Nephron (organoid): ENCODE results near the gene CCDC85C.

Experiments used
- H3K27ac Mint-ChIP-seq, 3 experiments: 2 replicates each; pipeline ENCODE4 v1.8.0; 2020; ENCODE audit warnings: mixed read lengths in 3 of 3, mild to moderate bottlenecking in 2 of 3, moderate library complexity in 1 of 3
- H3K27me3 Mint-ChIP-seq: 2 replicates; pipeline ENCODE4 v1.8.0; 2021; ENCODE audit warnings: low read depth, mild to moderate bottlenecking, moderate library complexity, mixed read lengths
- H3K36me3 Mint-ChIP-seq: 2 replicates; pipeline ENCODE4 v1.8.0; 2020; ENCODE audit warnings: low read depth, mixed read lengths
- H3K4me1 Mint-ChIP-seq: 2 replicates; pipeline ENCODE4 v1.8.0; 2020; ENCODE audit warnings: mixed read lengths
- H3K4me3 Mint-ChIP-seq, 3 experiments: 2 replicates each; pipeline ENCODE4 v1.8.0; 2020; ENCODE audit warnings: mild to moderate bottlenecking in 3 of 3, mixed read lengths in 3 of 3, moderate library complexity in 2 of 3
- H3K9me3 Mint-ChIP-seq: 2 replicates; pipeline ENCODE4 v1.8.0; 2020; ENCODE audit warnings: mixed read lengths
- CTCF ChIP-seq, 3 experiments: fragments of 200-600 bp; sonication (generic); IDR thresholded peaks; one replicate each; pipeline ENCODE4 v1.5.0; 2021; ENCODE audit warnings: antibody characterized with exemption in 3 of 3; ENCODE audit not compliant: unreplicated experiment in 3 of 3

Gene CCDC85C

DNA sequence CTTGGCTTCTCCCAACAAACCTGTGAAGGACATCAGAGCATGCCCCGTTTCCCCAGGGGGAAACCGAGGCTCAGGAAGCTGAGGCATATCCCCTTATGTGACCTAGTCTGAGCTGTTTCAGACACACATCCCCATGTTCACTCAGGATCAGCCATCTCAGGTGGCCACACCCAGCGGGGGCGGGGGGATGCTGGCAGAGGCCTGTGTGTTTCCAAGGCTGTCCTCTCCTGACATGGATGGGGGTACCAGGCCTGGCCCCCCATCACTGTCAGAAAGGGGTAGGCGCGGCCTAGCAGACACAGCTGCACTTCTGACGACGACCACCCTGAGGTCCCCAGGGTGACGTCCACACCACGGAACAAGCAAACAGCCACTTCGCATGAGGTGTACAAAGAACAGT is 22.1 kb downstream of the CCDC85C start:
- Mint-ChIP-seq H3K27me3 (peaks cover 4% of the 10 kb centered on the region), H3K4me3 (no peak overlapping the region), H3K9me3 (no peaks in the 10 kb centered on the region), H3K36me3 (no peaks in the 10 kb centered on the region), H3K27ac (no peak overlapping the region), H3K4me1 (peaks cover 28% of the 10 kb centered on the region)
- TF ChIP-seq CTCF (IDR thresholded peaks at IDR 0.05; ENCODE audit: unreplicated experiment in 3 of 3) = no peak

- TF ChIP-seq CTCF (IDR thresholded peaks at IDR 0.05; ENCODE audit: unreplicated experiment in 3 of 3) = no peak
- H3K27me3 Mint-ChIP-seq = peaks cover 4% of the 10 kb centered on the region
- no peaks in the 10 kb centered on the region for H3K9me3 Mint-ChIP-seq
- H3K4me1 Mint-ChIP-seq = peaks cover 33% of the 10 kb centered on the region
- no peaks in the 10 kb centered on the region for H3K36me3 Mint-ChIP-seq
- no peak overlapping the region for H3K27ac Mint-ChIP-seq
- no peak overlapping the region for H3K4me3 Mint-ChIP-seq
These were observed 22.6 kb downstream of the CCDC85C start for GRCh38 chr14:99581374-99581773.

- Mint-ChIP-seq H3K27me3 (peaks cover 8% of the 10 kb centered on the region), H3K4me3 (peak overlapping the region in 2 of 3 experiments; percentile 19 to 35), H3K9me3 (no peaks in the 10 kb centered on the region), H3K27ac (peak overlapping the region in 2 of 3 experiments; percentile 66 to 97), H3K36me3 (no peaks in the 10 kb centered on the region), H3K4me1 (peaks cover 45% of the 10 kb centered on the region)
- no peak for TF ChIP-seq CTCF (IDR thresholded peaks at IDR 0.05; ENCODE audit: unreplicated experiment in 3 of 3)
These were observed 24.0 kb downstream of the CCDC85C start for GRCh38 chr14:99579903-99580571.

- H3K27ac Mint-ChIP-seq = peak overlapping the region in 2 of 3 experiments; percentile 66 to 97
- H3K9me3 Mint-ChIP-seq = no peaks in the 10 kb centered on the region
- H3K27me3 Mint-ChIP-seq = peaks cover 8% of the 10 kb centered on the region
- no peaks in the 10 kb centered on the region for H3K36me3 Mint-ChIP-seq
- TF ChIP-seq CTCF (IDR thresholded peaks at IDR 0.05; ENCODE audit: unreplicated experiment in 3 of 3) = no peak
- peaks cover 53% of the 10 kb centered on the region for H3K4me1 Mint-ChIP-seq
- no peak overlapping the region for H3K4me3 Mint-ChIP-seq
These were observed 24.7 kb downstream of the CCDC85C start for GRCh38 chr14:99579120-99579836.

- H3K27ac Mint-ChIP-seq = peak overlapping the region; percentile 66 to 97 (median 80)
- peaks cover 8% of the 10 kb centered on the region for H3K27me3 Mint-ChIP-seq
- peak overlapping the region; percentile 3 to 44 (median 41) for H3K4me3 Mint-ChIP-seq
- H3K9me3 Mint-ChIP-seq = no peaks in the 10 kb centered on the region
- H3K4me1 Mint-ChIP-seq = peaks cover 59% of the 10 kb centered on the region
- no peak for TF ChIP-seq CTCF (IDR thresholded peaks at IDR 0.05; ENCODE audit: unreplicated experiment in 3 of 3)
- no peaks in the 10 kb centered on the region for H3K36me3 Mint-ChIP-seq
These were observed 25.4 kb downstream of the CCDC85C start for GRCh38 chr14:99578541-99579101.
